Smooth muscle cell of the pulmonary artery (primary cell): ENCODE measurements around the gene GSTA5. TPM values are rescaled to one million over a fixed set of nuclear protein-coding genes. Genes with fewer than 3 reads are reported as not detected.

Experiments used
- total RNA-seq: library from RNA; depleted of rRNA; stranded (reverse); fragments of >200 nt; gene quantifications from 2 replicates; pipeline ENCODE4 v1.2.3, GENCODE V29; 2014

The GSTA5 gene
- not detected in 2 replicates for total RNA-seq

DNA sequence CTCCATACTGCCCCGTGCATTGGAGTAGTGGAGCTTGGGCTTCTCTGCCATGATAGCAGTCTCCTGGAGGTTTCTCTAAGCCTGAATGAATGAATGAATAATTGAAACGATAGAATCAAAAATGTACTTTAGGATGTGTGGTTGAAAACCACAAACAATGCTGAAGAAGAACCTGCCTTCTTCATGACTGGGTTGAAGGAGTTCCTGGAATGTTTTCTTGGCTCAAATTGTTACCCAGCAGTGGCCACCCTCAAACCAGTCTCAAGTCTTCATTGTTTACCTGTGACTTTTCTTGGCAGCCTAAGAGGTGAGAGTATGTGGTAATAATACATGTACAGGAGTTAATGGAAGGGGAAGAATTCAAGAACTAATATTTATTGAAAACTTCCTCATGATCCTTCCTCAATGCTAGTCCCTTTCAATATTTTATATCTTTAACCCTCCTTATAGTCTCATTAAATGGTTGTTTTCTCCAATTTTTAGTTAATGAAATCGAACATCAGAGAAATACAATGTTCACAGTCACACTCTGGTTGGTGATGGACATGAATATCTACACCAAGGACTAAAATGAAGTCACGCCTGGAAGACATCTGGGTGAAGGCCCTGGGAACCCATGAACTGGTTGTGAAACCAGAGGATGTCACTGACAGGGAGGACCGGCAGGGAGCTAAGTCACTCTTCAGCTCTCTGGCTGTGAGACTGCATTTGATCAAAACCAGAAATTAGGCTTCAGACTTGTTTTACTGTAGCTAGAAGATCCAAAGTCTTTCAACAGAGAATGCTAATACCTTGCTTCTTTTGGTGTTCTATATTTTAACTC is at the start of gene GSTA5:
GSTA5 (minus strand) TSS at position 51 of the 823 bp plus-strand sequence.

DNA sequence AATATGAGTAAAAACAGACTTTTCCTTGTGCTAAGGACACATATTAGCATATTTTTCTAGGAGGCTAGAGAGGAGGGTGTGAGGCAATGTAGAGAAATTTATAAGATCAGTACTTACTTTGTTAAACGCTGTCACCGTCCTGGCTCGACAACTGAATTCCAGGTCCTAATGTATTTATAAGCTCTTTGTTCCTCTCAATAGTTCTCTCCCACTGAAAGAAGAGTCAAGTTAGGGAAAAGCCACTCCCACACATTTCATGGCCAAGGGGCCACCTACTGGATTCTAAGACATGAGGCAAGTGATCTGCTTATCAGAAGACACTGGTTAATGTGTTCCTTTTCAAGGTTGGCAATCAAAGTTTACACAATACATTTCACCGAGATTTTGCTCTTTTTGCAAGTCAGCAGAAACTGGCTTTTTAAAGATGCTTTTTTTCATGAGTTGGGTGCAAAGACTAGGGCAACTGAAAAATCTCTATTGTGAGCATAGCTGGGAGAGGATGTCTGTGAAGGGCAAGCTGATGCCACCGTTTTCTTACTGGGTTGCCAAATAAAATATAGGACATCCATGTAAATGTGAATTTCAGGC is 36.9 kb downstream of the GSTA5 start, which contains the start of gene GSTA1:
GSTA1 (minus strand) TSS at position 149 of the 588 bp plus-strand sequence. CDS start 4,549 bp downstream, outside the sequence.

Other genes with a start within 250 kb of the GSTA5 start
- gene TMEM14A, start 169.7 kb downstream of the GSTA5 start, total RNA-seq, result 19.4 and 36.5 TPM in 2 replicates
- gene GSTA2, start 77.3 kb downstream of the GSTA5 start, total RNA-seq, result not detected in 2 replicates
- gene GSTA1, start 37.0 kb downstream of the GSTA5 start, total RNA-seq, result 0.26 TPM in 1 of 2 replicates, not detected in the other
- gene GSTA3, start 68.9 kb upstream of the GSTA5 start, total RNA-seq, result not detected in 2 replicates
- 21.1 and 37.1 TPM in 2 replicates for gene GSTA4, start 154.5 kb upstream of the GSTA5 start, total RNA-seq
- gene CILK1, start 221.0 kb upstream of the GSTA5 start, total RNA-seq, result 6.3 and 12.0 TPM in 2 replicates
- 39.9 and 43.9 TPM in 2 replicates for gene FBXO9, start 224.6 kb upstream of the GSTA5 start, total RNA-seq